HPDE6-E6E7 (cell line): ENCODE measurements around the gene FADS6.
A peak's percentile ranks its signal among the peaks of the same experiment; 100 is the strongest.
"Not testable (repeated sequence)": the region's sequence is repeated elsewhere in the genome, so short reads cannot be mapped to it uniquely, and the experiment has no call there.

Experiments
- DNase-seq: peaks from one replicate; pipeline ENCODE4 v3.0.0; 2011; ENCODE audit warnings: missing footprints; ENCODE audit errors: extremely low spot score

The FADS6 gene

DNA sequence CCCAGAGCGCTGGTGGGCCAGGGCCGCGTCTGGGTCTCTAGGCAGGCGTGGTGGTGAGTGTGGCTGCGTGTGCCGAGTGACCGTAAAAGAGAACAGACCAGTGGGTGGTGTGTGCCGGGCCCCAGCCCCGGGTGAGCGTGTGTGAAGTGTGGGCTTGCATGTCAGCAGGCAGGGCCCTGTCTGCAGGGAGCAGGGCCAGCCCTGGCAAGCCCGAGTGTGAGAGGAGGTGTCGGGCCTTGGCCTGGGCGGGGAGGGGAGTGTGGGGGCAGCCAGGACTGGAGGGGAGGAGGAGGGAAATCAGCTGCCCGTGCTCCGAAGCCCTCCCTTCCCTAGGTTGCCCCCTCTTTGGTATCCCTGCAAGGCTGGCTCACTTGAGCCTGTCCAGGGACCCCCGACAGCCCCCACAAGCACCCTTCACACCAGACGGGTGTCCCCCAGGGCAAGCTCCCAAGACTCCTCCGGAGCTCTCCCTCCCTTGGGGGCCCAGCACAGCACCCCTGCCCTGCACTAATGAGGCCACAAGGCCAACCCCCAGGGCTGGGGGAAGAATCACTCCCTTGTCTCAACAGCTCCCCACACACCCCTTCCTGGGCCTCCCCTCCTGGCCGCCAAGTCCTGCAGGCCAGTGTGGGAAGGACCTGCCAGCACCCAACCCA lies 27.7 kb upstream of the FADS6 start:
- DNase-seq, result peak; percentile 75

DNA sequence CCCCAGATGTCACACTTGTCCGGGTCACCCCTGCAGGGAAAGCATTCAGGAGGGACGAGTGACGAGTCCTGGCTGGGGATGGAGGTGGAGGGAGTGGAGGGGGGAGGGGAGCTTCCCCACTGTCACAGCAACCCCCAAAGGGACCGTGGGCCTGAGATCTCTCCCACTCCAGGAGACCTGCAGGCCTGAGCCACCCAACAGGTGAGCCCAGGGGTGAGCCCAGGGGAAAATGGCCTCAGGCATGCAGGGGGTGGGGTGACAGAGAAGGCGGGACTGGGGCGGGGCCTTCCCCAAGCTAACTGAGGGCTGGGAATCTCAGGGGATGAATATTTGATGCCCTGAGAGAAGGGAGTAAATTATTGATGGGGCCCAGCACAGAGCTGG lies 27.2 kb upstream of the FADS6 start:
- DNase-seq, result peak; percentile 49

- no peak for DNase-seq
These were observed 26.8 kb upstream of the FADS6 start for GRCh38 chr17:74920306-74920620.

GRCh38 chr17:74919440-74920305 lies 26.2 kb upstream of the FADS6 start:
- DNase-seq, result no peak

DNA sequence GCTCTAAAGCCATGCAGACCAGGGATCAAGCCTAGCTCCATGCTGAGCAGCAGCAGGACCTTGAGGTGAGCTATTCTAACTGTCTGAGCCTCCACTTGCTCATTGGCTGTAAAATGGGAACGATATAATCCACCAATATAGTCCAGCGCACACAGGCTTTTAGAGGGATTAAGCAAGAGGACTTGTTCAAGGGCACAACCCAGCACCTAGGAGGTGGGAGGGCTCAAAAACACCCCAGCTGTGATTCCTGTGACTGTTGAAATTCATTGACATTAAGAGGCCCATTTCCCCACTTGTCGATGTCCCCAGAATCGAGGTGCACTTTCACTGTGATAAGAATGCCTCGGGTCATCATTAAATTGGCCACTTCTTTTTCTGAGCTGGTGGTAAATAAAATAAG lies 25.5 kb upstream of the FADS6 start:
- DNase-seq, result no peak

DNA sequence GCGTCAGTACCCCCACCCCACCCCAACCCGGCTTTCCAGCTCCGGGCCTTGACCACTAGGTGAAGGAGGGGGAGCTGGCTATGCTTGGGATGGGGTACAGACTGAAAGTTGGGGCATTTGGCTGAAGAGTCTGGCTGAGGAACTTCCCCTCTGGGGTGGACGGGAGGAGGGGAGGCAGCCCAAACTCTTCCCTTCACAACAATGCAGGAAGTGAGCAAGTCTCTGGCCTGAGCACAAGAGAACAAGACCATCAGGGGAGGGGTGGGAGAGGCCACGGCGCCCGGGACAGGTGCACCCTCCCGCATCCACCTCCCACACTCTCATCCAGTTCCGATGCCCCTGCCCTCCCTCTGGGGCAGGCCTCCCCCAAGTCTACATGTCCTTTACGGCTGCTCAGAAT lies 24.0 kb upstream of the FADS6 start:
- no peak for DNase-seq

- DNase-seq, result no peak
These were observed 23.4 kb upstream of the FADS6 start for GRCh38 chr17:74916851-74917199.

GRCh38 chr17:74916136-74916850 lies 22.9 kb upstream of the FADS6 start:
- DNase-seq, result no peak

- DNase-seq, result not testable (repeated sequence)
These were observed 18.0 kb upstream of the FADS6 start for GRCh38 chr17:74911423-74911822.

- DNase-seq, result not testable (repeated sequence)
These were observed 15.7 kb upstream of the FADS6 start for GRCh38 chr17:74909097-74909496.

GRCh38 chr17:74907012-74907411 lies 13.6 kb upstream of the FADS6 start:
- no peak for DNase-seq

DNA sequence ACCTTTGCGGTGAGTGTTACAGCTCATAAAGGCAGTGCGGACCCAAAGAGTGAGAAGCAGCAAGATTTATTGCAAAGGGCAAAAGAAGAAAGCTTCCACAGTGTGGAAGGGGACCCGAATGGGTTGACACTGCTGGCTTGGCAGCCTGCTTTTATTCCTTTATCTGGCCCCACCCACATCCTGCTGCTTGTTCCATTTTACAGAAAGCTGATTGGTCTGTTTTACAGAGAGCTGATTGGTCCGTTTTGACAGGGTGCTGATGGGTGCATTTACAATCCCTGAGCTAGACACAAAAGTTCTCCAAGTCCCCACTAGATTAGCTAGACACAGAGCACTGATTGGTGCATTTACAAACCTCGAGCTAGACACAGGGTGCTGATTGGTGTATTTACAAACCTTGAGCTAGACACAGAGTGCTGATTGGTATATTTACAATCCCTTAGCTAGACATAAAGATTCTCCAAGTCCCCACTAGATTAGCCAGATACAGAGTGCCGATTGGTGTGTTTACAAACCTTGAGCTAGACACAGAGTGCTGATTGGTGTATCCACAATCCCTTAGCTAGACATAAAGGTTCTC lies 12.9 kb upstream of the FADS6 start:
- not testable (repeated sequence) for DNase-seq

- DNase-seq, result no peak
These were observed 11.4 kb upstream of the FADS6 start for GRCh38 chr17:74904687-74905409.

DNA sequence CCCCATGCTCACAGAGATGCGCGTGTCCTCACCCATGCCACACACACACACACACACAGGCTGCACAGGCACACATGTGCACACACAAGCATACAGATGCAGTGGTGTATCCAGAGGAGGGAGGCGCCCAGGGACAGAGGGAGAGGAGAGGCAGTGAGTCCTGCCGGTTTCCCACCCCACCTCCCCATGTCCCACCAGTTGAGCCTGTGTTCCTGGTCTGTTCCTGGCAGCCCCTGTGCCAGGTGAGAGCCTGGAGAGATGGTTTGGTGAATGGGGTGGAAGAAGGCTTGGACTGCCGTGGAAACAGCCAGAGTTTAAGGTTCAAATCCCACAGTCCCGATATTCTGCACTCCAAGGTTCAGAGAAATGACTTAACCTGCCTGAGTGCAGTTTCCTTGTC lies 10.2 kb upstream of the FADS6 start:
- DNase-seq, result no peak

GRCh38 chr17:74903034-74903433 lies 9.6 kb upstream of the FADS6 start:
- no peak for DNase-seq

- DNase-seq, result no peak
These were observed 8.1 kb upstream of the FADS6 start for GRCh38 chr17:74901353-74902135.

- DNase-seq, result no peak
These were observed 6.8 kb upstream of the FADS6 start for GRCh38 chr17:74900208-74900607.

GRCh38 chr17:74898376-74898946 lies 5.0 kb upstream of the FADS6 start:
- DNase-seq, result peak; percentile 58

GRCh38 chr17:74893936-74894671 lies 671 bp upstream of the FADS6 start:
- DNase-seq, result no peak
